ENCODE results near the gene CPEB4.
A peak's percentile ranks its signal among the peaks of the same experiment; 100 is the strongest.

CPEB4 gene

DNA sequence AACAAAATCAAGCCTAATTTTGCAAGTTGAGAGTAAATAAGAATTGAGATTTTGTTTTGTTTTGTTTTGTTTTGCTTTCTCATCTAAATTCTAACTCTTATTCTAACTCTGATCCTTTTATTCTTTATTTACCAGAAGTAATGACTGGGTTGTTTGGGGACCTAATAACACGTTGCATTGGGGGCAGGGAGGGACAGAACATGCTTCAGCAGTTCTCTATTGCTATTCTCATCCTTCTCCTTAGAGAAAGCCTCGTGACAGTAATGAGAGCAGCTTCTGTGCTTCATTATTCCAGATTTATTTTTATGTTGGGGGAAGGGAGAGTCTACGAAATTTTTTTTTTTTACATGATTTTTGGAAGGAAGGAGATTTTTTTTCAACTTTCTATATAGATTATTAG is 21.1 kb downstream of the CPEB4 start:
- H3K4me3 ChIP-seq (ENCODE audit: insufficient read depth, low read length, poor library complexity, severe bottlenecking): no peak overlapping the region
- no peaks in the 10 kb centered on the region for H3K27me3 ChIP-seq (ENCODE audit: low read length)
- H4K20me1 ChIP-seq (ENCODE audit: low read depth, low read length): no peaks in the 10 kb centered on the region
- no peaks in the 10 kb centered on the region for H3K9me3 ChIP-seq (ENCODE audit: insufficient read depth, low read length)
- H3K36me3 ChIP-seq (ENCODE audit: low read length): peaks cover 9% of the 10 kb centered on the region; the same call in 1 of the 2 replicates
- TF ChIP-seq EZH2phosphoT487 (conservative IDR thresholded peaks at IDR 0.05; ENCODE audit: low read length) (no peak), CTCF (IDR thresholded peaks at IDR 0.05; ENCODE audit: insufficient read depth, low read length, poor library complexity, severe bottlenecking) (no peak)
- peaks cover 52% of the 10 kb centered on the region for H3F3A ChIP-seq (ENCODE audit: insufficient read depth)
- peaks cover 80% of the 10 kb centered on the region for H3K79me2 ChIP-seq (ENCODE audit: insufficient read depth, low read length)
- H2AFZ ChIP-seq (ENCODE audit: low read depth, low read length, severe bottlenecking): no peak overlapping the region
- H3K9ac ChIP-seq (ENCODE audit: low read length): peak overlapping the region; percentile 30
- no peaks in the 10 kb centered on the region for H3K9me2 ChIP-seq (replicated peaks; ENCODE audit: insufficient read depth, low read length)
- peak overlapping the region; percentile 49 for H3K4me2 ChIP-seq (ENCODE audit: low read depth, low read length, poor library complexity, severe bottlenecking)
- peak overlapping the region; percentile 73 for H3K27ac ChIP-seq (ENCODE audit: low read depth, low read length)

DNA sequence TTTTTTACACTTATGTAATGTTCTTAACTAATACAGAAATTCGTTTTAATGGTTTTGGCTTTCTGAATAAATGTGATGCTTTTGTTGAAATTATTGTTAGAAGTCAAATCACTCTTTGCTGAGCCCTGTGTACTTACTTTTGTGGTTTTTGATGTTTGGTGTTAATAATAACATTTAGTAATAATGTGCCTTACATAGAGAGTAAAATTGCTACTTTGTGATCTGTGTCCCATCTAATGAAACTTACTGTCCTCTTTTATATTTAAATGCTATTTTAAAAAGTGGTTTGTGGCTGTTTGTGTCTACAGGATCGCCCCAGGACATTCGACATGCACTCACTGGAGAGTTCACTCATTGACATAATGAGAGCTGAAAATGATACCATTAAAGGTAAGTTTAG is 22.1 kb downstream of the CPEB4 start:
- Histone ChIP-seq H4K20me1 (ENCODE audit: low read depth, low read length) (no peaks in the 10 kb centered on the region), H3K4me3 (ENCODE audit: insufficient read depth, low read length, poor library complexity, severe bottlenecking) (no peak overlapping the region), H3K4me2 (ENCODE audit: low read depth, low read length, poor library complexity, severe bottlenecking) (no peak overlapping the region), H3K79me2 (ENCODE audit: insufficient read depth, low read length) (peaks cover 77% of the 10 kb centered on the region), H3K27ac (ENCODE audit: low read depth, low read length) (peak overlapping the region; percentile 45; the same call in 1 of the 2 replicates), H3K27me3 (ENCODE audit: low read length) (no peaks in the 10 kb centered on the region), H3K9ac (ENCODE audit: low read length) (no peak overlapping the region), H3K9me3 (ENCODE audit: insufficient read depth, low read length) (no peaks in the 10 kb centered on the region), H3K36me3 (ENCODE audit: low read length) (peaks cover 9% of the 10 kb centered on the region; the same call in 1 of the 2 replicates), H2AFZ (ENCODE audit: low read depth, low read length, severe bottlenecking) (no peak overlapping the region), H3K9me2 (replicated peaks; ENCODE audit: insufficient read depth, low read length) (no peaks in the 10 kb centered on the region), H3F3A (ENCODE audit: insufficient read depth) (peaks cover 59% of the 10 kb centered on the region)
- TF ChIP-seq CTCF (IDR thresholded peaks at IDR 0.05; ENCODE audit: insufficient read depth, low read length, poor library complexity, severe bottlenecking): no peak
- no peak for TF ChIP-seq EZH2phosphoT487 (conservative IDR thresholded peaks at IDR 0.05; ENCODE audit: low read length)

- TF ChIP-seq EZH2phosphoT487 (conservative IDR thresholded peaks at IDR 0.05; ENCODE audit: low read length) (no peak), CTCF (IDR thresholded peaks at IDR 0.05; ENCODE audit: insufficient read depth, low read length, poor library complexity, severe bottlenecking) (no peak)
- peak overlapping the region; percentile 25; the same call in 1 of the 2 replicates for H3K27ac ChIP-seq (ENCODE audit: low read depth, low read length)
- no peaks in the 10 kb centered on the region for H3K27me3 ChIP-seq (ENCODE audit: low read length)
- no peak overlapping the region for H2AFZ ChIP-seq (ENCODE audit: low read depth, low read length, severe bottlenecking)
- H4K20me1 ChIP-seq (ENCODE audit: low read depth, low read length): no peaks in the 10 kb centered on the region
- peaks cover 66% of the 10 kb centered on the region for H3F3A ChIP-seq (ENCODE audit: insufficient read depth)
- H3K4me3 ChIP-seq (ENCODE audit: insufficient read depth, low read length, poor library complexity, severe bottlenecking): no peak overlapping the region
- no peak overlapping the region for H3K9ac ChIP-seq (ENCODE audit: low read length)
- H3K79me2 ChIP-seq (ENCODE audit: insufficient read depth, low read length): peaks cover 72% of the 10 kb centered on the region
- H3K9me2 ChIP-seq (replicated peaks; ENCODE audit: insufficient read depth, low read length): no peaks in the 10 kb centered on the region
- H3K4me2 ChIP-seq (ENCODE audit: low read depth, low read length, poor library complexity, severe bottlenecking): no peak overlapping the region
- H3K9me3 ChIP-seq (ENCODE audit: insufficient read depth, low read length): no peaks in the 10 kb centered on the region
- peaks cover 9% of the 10 kb centered on the region; the same call in 1 of the 2 replicates for H3K36me3 ChIP-seq (ENCODE audit: low read length)
Observed at GRCh38 chr5:173911623-173912022, 23.5 kb downstream of the CPEB4 start.

Measured in SU-DHL-6 (cell line).